ENCODE data around the gene SLC36A2.
A peak's percentile ranks its signal among the peaks of the same experiment; 100 is the strongest.
"Not testable (repeated sequence)": the region's sequence is repeated elsewhere in the genome, so short reads cannot be mapped to it uniquely, and the experiment has no call there.

Gene SLC36A2

DNA sequence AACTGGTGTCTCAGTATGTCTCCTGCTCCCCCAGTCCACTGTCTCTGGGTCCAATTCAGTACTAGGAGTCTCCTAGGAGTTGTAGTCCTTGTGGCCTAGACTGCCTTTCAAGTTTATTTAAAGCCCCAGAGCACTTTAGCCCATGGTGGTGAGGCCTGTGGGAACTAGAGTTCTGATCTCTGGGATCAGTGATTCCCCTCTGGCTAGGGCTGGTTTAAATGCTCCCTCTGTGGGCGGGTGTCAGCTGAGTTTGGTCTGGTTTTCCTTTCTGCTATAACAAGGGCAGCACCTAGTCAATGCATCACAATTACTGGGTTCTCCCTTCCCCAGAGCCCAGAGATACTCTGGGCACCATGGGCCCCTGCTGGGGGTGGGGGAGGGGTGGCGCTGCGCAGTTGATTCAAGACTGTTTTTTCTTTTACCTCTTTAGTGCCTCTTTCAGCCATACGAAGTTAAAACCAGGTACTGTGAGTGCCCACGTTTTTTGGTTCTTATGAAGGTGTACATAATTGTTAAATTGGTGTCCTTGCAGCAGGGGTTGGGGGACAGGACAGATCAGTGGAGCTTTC, 34.5 kb downstream of the SLC36A2 start:
- TF ChIP-seq, protein P1, sequence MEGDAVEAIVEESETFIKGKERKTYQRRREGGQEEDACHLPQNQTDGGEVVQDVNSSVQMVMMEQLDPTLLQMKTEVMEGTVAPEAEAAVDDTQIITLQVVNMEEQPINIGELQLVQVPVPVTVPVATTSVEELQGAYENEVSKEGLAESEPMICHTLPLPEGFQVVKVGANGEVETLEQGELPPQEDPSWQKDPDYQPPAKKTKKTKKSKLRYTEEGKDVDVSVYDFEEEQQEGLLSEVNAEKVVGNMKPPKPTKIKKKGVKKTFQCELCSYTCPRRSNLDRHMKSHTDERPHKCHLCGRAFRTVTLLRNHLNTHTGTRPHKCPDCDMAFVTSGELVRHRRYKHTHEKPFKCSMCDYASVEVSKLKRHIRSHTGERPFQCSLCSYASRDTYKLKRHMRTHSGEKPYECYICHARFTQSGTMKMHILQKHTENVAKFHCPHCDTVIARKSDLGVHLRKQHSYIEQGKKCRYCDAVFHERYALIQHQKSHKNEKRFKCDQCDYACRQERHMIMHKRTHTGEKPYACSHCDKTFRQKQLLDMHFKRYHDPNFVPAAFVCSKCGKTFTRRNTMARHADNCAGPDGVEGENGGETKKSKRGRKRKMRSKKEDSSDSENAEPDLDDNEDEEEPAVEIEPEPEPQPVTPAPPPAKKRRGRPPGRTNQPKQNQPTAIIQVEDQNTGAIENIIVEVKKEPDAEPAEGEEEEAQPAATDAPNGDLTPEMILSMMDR (IDR thresholded peaks at IDR 0.05) = no peak
- no peak for TF ChIP-seq ZFX (IDR thresholded peaks at IDR 0.05; ENCODE audit: borderline replicate concordance)
- no peak overlapping the region for H3K27ac ChIP-seq

DNA sequence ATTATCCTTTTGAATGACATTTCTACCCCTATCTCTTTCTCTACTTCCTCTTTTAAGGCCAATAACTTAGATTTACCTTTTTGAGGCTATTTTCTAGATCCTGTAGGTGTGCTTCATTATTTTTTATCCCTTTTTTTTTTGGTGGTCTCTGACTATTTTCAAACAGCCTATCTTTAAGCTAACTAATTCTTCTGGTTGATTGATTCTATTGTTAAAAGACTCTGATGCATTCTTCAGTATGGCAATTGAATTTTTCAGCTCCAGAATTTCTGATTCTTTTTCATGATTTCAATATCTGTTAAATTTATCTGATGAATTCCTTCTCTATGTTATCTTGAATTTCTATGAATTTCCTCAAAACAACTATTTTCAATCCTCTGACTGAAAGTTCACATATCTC, 36.4 kb downstream of the SLC36A2 start:
- TF ChIP-seq ZFX (IDR thresholded peaks at IDR 0.05; ENCODE audit: borderline replicate concordance) = no peak
- TF ChIP-seq, protein P1 (IDR thresholded peaks at IDR 0.05) = no peak
- H3K27ac ChIP-seq = no peak overlapping the region

DNA sequence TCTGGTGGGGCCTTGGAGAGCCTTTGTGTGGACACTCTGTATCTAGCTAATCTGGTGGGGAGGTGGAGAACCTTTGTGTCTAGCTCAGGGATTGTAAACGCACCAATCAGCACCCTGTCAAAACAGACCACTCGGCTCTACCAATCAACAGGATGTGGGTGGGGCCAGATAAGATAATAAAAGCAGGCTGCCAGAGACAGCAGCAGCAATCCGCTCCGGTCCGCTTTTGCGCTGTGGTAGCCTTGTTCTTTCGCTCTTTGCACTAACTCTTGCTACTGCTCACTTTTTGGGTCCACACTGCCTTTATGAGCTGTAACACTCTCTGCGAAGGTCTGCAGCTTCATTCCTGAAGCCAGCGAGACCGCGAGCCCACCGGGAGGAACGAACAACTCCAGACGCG, 37.5 kb downstream of the SLC36A2 start:
- H3K27ac ChIP-seq = not testable (repeated sequence)

DNA sequence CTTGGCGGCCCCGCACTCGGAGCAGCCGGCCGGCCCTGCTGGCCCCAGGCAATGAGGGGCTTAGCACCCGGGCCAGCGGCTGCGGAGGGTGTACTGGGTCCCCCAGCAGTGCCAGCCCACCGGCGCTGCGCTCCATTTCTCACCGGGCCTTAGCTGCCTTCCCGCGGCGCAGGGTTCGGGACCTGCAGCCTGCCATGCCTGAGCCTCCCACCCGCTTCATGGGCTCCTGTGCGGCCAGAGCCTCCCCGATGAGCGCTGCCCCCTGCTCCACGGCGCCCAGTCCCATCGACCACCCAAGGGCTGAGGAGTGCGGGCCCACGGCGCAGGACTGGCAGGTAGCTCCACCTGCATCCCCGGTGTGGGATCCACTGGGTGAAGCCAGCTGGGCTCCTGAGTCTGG, 38.1 kb downstream of the SLC36A2 start:
- not testable (repeated sequence) for H3K27ac ChIP-seq

DNA sequence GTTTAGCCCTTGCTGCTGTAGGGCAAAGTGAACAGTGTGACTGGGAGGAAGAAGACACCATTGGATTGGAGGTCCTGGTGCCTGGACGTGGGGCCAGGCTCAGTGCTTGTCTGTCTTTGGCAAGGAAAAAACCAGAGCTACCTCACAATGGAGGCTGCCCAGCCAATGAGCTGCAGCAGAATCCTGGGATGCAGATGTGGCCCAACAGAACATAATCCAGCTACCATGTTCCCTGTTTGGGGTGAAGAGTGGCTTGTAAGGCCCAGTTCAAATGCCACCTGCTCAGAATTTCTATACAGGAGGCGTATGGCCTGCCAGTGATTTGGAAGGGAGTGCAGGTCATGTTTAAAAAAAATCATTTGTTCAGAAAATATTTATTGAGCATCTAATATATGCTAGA, 43.7 kb downstream of the SLC36A2 start, which contains the start of gene SLC36A3:
SLC36A3 (minus strand) TSS at position 101 of the 400 bp plus-strand sequence. CDS start 412 bp downstream, outside the sequence.
- H3K27ac ChIP-seq = no peak within 1 kb of the TSS
- TF ChIP-seq, protein P1 (IDR thresholded peaks at IDR 0.05) = no peak
- no peak for TF ChIP-seq ZFX (IDR thresholded peaks at IDR 0.05; ENCODE audit: borderline replicate concordance)

DNA sequence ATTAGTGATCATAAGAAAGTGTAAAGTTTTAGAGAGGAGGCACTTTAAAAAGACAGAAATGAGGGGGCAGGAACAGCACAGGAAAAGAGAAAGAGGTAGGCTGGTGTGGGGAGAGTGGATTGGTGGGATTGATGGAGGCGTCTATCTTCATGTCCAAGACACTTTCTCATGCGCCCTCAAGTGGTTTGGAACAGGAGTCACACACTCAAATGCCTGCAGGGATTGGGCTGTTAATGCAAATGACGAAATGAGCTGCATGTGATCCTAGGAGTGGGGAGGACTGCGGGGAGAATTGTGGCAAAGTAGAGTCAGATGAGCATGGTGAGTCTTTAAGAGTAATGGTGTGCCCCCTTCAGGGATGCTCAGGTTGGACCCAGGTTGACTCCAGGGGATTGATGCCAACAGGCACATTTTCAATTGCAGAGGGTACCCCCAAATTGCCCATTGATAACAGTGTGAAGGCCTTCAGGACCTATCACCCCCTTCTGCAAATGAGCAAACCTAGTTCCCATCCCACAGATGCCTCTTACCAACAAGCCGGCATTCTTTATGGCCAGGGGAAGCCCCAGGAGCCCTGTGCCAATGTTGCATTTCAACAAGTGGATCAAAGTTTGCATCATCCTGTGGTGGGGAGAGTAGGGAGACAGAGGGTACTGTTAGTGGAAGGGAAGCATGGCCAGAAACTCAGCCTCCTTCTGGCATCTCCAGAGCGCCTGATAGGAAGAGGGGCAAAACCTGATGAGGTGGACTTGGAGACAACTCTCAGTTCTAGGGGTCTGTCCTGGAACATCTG, 49.1 kb downstream of the SLC36A2 start:
- no peak overlapping the region for H3K27ac ChIP-seq
- TF ChIP-seq, protein P1 (IDR thresholded peaks at IDR 0.05) = peak; percentile 67
- no peak for TF ChIP-seq ZFX (IDR thresholded peaks at IDR 0.05; ENCODE audit: borderline replicate concordance)

DNA sequence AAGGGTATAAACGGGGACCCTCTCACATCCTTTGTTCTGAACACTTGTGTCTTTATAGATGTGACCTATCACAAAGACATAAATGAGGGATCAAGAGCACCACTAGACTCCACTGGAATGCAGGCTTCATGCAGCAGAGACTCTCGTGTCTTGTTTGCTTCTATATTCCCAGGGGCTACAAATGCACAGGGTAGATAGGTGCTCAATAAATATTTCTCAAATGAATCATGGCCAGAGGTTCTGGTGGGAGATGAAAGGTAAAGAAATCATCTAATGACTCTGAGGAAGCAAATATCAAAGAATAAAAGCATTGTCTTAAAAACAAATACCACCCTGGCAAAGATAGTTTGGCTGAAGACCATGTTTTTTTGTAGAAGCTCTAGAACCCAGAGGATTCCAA, 50.4 kb downstream of the SLC36A2 start:
- no peak for TF ChIP-seq ZFX (IDR thresholded peaks at IDR 0.05; ENCODE audit: borderline replicate concordance)
- TF ChIP-seq, protein P1 (IDR thresholded peaks at IDR 0.05) = no peak
- H3K27ac ChIP-seq = no peak overlapping the region

DNA sequence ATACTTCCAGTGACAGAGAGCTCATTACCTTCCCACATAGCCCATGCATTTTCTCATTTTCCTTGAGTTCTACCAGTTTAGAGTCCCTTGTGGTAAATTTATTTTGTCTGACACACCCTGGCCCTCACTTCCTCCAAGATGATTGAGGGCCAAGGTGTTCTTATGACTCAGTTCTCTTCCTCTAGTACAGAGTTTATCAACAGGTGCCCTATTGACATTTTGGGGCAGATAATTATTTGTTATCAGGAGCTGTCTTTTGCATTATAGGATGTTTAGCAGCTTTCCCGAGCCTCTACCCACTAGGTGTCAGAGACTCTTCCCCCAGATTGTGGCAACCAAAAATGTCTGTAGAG, 50.9 kb downstream of the SLC36A2 start:
- TF ChIP-seq, protein P1 (IDR thresholded peaks at IDR 0.05) = no peak
- TF ChIP-seq ZFX (IDR thresholded peaks at IDR 0.05; ENCODE audit: borderline replicate concordance) = no peak
- no peak overlapping the region for H3K27ac ChIP-seq
